Urothelium cell line (cell line): Measurements from ENCODE around the gene MMP17.
"Not testable (repeated sequence)": the region's sequence is repeated elsewhere in the genome, so short reads cannot be mapped to it uniquely, and the experiment has no call there.

Source experiments
- DNase-seq: peaks from one replicate; pipeline ENCODE4 v3.0.0; 2011; ENCODE audit warnings: low spot score, mixed read lengths
- FAIRE-seq: peaks from 2 replicates; lab custom pipeline; 2011; peaks lifted over from hg19 to GRCh38; lab: Jason Lieb, UNC

Gene MMP17

DNA sequence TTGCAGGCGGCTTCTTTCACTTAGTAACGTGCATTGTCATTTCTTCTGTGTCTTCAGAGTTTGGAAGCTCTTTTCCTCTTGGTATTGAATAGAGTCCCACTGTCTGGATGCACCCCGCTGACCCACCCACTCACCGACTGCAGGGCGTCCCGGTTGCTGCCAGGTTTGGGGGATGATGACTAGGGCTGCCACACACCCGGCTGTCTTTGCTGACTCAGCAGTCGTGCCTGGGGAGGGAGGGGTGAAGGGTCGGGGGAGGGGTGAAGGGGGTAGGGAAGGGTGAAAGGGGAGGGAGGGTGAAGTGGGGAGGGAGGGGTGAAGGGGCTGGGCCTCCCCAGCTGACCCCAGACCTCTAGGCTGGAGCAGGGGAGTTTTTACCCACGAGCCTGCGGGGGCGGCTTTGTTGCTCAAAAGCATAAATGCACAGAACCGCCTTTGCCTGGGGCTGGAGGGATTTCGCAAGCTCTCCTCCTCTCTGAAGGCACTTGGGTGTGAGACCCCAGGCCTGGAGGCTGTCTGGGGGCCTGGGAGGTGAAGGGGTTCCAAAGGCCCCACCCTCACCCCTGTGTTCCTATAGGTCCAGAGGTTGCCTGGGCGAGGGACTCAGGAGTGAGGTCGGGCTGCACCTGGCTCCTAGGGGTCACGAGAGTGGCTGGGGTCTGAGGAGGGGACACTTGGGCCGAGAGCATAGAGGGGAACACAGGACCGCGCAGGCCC is 35.0 kb downstream of the MMP17 start:
- no peak for FAIRE-seq
- peak; percentile 61 for DNase-seq

DNA sequence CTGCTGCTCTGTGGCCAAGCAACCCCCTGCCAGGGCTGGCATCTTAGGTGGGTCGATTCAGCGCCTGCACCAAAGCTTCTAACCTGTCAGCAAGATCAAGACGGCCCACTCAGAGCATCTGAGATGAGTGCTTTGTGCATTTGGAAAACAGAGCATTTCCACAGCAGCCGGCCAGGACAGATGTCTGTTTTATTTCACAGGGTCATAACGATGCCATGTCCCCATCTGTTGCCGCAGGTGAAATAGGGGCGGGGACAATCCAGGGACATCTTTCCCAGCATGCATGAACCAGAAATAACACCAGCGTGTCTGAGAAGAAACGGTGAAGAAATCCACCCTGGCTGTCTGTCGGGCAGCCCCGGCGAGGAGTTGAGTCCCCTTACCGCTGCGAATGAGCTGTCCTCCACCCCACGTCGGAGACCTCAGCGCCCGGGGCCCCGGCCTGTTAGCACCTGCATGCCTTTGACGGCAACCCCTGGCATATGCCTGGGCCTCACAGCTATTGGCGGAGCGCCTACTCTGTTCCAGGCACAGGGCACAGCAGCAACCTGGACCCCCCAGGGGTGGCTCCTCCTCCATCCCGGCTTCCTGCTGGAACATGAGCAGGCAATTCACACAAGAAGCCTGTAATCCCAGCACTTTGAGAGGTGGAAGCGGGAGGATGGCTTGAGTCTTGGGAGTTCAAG is 35.7 kb downstream of the MMP17 start:
- no peak for DNase-seq
- FAIRE-seq = no peak

DNA sequence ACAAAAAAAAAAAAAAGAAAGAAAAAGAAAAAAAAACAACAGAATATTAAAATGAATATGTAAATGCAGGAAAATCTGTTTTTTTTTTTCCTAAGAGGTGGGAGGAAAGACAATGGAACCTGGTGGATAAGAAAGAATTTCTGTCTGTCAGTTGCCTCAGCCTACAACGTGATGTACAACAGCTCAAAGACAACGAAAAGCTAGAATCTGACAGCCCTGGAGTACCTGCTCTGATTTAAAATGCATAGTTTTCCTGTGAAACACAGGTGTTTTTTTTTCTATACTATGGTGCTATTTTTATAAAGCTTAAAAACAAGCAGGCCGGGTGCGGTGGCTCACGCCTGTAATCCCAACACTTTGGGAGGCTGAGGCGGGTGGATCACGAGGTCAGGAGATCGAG is 36.3 kb downstream of the MMP17 start:
- FAIRE-seq = no peak
- DNase-seq = no peak

DNA sequence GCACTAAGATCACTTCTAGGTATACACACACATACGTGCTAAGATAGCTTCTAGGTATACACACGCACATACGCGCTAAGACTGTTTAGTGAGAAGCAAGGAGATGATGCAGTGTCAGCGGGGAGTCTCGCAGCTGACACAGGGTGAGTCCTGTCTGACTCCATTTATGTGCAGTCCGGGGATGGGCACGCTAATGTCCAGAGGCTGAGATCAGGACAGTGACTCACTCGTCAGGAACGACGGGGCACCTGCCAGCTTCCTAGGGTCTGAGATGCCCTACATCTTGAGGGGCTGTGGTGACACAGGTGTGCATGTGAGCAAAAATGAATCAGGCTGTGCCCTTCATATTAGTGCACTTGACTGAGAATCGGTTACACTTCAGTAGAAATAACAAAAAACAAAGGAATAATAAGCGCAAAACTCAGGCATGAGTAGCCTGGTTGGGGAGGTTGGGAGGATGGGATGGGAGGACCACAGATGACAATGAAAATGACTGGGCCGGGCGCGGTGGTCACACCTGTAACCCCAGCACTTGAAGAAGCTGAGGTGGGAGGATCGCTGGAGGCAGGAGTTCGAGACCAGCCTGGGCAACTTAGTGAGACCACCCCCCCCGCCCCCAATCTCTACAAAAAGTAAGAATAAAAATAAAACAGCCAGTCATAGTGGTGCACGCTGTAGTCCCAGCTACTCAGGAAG is 37.1 kb downstream of the MMP17 start:
- peak; percentile 44 for FAIRE-seq

DNA sequence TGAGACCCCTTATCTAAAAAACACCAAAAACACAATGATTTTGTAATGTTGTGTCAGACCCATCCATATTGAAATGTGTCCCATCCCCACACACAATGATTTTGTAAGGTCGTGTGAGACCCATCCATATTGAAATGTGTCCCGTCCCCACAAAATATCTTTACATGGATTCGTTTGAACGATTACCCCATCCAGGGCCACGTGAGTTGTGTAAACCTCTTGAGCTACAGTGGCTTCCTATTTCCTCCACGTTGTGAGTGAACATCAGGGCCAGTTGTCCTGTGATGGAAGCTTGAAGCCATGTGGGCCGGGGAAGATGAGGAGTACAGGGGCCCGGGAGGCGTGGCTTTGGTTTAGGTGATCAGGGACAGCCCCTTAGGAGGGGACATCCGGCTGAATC is 39.3 kb downstream of the MMP17 start:
- DNase-seq (peak; percentile 16), FAIRE-seq (no peak)

More for the DNA sequence above, 37.1 kb downstream of the MMP17 start:
- peak; percentile 78 for DNase-seq

DNA sequence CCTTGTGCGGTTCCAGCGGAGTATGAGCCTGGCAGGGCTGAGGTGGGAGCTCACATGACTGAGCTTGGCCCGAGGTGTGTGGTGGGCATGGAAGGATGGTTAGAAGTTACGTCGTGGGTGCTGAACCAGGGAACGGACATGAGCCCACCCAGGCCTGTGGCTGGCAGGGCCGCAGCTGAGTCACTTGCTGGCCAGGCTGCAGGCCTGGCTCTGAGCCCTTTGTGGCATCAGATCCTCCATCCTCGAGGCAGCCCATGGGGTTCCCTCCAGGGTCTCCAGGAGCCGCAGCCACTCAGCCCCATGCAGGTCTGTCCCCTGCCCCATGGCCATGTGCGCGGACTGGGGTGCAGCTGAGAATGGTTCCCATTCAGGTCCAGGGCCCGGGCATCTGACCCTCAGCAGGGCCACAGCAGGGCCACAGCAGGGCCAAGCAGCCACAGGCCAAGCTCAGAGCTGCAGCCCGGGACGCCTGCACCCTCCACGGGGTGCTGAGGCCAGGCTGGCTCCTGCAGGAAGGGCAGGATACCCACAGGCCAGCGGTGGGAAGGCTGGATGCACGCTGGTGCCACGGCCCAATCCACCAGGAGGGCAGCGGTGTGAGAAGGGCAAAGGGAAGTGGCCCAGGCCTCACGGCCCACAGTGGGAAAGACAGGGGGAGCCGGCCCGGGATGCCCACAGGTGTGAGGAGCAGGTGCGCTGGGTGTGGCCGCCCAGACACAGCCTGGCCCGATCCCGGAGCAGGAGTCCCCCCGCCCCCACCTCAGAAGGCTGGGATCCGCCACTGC is 39.9 kb downstream of the MMP17 start:
- FAIRE-seq = peak; percentile 46
- DNase-seq = peak; percentile 2

DNA sequence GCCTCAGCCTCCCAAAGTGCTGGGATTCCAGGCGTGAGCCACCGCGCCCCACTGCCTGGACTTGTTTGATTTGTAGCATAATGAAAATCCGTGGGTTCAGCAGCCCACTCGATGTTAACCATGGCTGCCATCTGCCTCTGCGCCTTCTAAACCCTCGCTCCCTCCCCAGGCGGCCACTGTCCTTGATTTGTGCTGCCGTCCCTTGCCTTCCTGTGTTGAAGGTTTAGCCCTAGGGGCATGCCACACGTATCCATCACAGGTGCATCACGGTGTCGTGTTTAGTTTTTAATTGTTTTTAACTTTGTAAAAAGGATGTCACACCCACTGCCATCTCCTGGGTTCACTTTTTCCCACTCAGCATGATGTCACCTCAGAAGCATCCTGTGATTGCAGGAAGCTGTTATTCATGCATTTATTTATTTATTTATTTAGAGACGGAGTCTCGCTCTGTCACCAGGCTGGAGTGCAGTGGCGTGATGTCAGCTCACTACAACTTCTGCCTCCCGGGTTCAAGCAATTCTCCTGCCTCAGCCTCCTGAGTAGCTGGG is 41.8 kb downstream of the MMP17 start:
- DNase-seq (peak; percentile 67), FAIRE-seq (peak; percentile 42)

DNA sequence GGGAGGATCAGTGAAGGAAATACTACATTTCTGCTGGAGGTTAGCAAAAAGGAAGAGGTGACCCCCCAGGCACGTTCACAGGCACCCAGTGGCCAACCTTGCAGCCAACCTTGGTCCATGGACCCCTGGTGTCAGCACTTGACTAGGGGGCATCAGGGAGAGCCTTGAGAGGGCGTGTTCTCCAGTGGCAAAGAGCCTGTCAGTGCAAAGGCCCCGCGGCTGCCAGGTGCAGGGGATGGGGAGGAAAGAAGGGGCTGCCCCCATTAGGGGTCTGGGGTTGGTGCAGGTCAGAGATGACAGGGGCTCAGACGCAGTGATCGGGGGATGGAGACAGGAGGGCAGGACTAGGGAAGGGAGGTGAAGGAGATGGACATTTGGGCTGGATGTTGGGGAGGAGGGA is 43.5 kb downstream of the MMP17 start:
- FAIRE-seq = no peak
- no peak for DNase-seq

DNA sequence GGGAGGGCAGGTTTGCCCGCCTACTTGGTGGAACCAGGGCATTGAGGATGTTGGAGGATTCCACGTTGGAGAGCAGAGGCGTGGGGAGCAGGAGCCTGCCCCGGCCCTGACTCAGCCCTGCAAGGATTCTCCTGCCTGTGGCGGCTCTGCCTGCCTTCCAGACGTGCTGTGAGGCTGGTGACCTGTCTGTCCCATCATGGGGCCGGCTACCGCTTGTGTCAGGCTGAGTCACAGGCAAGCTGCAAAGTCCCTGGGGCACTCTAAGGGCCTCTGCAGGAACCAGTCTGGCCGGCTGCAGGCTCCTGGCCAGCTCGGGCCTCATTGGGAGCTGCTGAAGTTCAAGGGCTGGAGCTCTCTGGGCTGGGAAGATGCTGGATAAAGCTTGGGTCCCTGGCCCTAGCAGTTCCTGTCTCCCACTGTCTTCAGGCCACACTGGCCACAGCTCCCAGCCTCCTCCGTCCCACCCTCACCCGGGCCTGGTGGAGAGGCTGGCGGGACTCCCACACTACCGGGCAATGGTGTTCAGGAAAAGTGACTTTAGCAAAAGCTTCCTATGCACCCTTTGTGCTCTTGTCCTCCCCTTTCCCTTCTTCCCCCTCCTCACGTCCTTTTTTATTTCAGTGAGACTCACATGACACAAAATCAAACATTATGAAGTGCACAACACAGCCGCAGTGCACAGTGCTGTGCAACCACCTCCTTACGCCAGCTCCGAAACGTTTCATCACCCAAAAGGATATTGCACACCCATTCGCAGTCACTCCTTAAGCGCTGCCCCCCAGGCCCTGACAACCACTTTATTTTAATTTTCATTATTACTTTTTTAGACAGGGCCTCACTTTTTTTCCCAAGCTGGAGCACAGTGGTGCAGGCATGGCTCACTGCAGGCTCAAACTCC is 44.2 kb downstream of the MMP17 start:
- DNase-seq (peak; percentile 58), FAIRE-seq (no peak)

DNA sequence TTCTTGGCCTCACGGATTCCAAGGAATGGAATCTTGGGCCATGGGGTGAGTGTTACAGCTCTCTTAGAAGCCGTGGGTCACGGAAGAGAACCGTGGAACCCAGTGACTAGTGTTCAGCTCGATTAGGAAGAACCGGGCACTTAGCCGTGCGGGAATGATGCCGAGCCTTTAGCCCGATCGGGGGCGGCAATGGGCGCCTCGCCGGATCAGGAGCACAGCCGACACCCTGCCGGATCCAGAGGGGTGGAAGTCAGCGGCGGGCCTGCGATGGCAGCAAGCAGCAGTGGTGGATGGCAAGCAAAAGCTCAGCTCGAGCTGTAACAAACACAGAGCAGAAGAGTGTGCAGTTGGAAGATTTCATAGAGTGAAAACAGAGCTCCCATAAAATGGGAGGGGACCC is 45.1 kb downstream of the MMP17 start:
- no peak for DNase-seq
- no peak for FAIRE-seq

DNA sequence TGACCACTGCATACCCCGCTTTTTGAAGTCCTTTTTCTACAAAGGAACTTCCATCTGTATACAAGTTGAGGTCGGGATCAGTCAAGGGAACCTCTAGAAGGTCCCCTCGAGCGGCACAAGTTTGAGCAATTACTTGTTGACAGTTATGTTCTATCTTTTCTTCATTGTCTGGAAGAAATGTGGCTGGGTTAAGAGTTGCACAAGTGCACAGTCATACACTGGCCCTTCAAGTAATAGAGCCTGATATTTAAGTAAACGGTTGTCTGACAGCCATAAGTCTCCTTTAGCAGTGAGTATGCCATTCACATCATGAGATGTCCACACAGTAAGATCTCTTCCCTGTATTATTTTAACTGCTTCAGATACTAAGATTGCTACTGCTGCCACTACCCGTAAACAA is 46.8 kb downstream of the MMP17 start:
- DNase-seq, FAIRE-seq: not testable (repeated sequence)

DNA sequence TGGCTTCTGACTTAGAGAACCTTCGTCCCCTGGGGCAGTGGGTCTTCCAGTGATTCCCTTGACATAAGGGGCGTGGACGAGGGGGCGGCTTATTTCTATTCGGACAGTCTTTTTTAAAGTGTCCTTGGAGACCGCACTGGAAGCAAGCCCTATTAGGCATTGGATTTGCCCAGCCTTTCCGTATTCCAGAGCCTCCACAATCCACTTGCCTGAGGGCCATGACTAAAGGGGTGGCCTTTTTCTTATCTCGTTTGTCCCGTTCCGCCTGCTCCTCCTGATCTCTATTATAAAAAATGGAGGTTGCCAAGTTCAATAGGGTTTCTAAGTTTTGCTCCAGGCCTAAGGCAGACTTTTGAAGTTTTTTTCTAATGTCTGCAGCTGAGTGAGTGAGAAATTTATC is 49.0 kb downstream of the MMP17 start:
- not testable (repeated sequence) for FAIRE-seq, DNase-seq

DNA sequence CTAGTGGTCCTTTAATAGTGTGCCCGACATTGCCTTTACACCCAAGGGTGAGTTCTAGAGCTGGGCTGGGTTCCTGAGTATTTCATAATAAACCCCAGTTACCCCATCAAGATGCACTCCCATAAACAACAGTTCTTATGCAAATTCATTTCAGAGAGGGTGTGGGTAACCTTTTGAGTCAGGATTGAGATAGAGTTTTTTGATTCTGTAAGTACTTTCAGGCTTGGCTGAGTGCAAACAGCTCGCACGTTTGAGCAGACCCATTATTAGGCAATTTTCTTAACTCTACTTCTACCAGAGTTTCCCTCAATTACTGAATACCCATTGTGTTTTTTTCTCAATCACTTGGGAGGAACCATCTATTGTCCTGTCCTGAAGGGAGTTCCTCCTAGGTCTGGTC is 50.2 kb downstream of the MMP17 start:
- FAIRE-seq, DNase-seq: not testable (repeated sequence)

DNA sequence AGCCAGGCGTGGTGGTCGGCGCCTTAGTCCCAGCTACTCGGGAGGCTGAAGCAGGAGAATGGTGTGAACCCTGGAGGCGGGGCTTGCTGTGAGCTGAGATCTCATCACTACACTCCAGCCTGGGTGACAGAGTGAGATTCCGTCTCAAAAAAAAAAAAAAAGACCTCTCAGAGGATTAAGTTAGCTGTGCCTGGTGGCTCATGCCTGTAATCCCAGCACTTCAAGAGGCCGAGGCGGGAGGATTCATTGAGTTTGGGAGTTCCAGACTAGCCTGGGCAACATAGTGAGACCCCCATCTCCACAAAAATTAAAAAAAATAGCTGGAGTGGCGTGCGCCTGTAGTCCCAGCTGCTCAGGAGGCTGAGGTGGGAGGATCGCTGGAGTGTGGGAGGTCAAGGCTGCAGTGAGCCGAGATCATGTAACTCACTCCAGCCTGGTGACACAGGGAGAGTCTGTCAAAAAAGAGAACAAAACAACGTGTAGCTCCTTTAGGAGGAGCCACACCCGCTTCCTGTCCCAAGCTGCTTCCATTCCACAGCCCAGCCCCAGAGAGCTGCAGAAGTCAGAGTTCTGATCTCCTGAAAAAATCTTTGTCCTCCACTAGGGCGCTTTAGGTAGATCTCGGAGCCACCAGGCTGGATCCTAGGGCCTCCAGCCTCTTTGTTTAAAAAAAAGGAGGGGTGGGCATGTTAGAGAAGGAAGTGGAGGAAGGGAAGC is 54.8 kb downstream of the MMP17 start:
- DNase-seq (no peak), FAIRE-seq (no peak)

DNA sequence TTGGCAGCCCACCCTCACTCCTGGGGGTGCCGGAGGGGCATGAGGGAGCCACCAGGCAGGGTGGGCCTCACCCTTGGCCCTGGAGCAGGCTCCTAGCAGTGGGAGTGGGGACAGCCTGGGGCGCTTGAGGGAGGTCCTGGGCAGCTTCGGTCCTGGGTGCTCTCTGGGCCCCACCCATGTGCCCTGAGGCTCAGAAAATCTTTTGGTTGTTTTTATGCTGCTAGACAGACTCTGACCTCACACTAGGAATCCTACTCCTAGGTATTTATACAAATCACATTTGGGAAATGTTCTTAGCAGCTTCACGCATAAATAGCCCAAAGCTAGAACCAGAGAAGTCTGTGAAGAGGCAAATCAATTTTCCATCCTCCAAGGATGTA is 55.3 kb downstream of the MMP17 start:
- DNase-seq (no peak), FAIRE-seq (no peak)

DNA sequence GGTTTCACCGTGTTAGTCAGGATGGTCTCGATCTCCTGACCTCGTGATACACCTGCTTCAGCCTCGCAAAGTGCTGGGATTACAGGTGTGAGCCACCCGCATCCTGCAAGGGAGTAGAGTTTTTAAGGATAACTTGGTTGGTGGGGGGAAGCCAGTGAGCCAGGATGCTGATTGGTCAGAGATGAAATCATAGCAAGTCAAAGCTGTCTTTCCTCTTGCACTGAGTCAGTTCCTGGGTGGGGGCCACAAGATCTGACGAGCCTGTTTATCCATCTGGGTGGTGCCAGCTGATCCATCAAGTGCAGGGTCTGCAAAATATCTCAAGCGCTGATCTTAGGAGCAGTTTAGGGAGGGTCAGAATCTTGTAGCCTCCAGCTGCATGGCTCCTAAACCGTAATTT is 56.9 kb downstream of the MMP17 start:
- FAIRE-seq, DNase-seq: not testable (repeated sequence)

DNA sequence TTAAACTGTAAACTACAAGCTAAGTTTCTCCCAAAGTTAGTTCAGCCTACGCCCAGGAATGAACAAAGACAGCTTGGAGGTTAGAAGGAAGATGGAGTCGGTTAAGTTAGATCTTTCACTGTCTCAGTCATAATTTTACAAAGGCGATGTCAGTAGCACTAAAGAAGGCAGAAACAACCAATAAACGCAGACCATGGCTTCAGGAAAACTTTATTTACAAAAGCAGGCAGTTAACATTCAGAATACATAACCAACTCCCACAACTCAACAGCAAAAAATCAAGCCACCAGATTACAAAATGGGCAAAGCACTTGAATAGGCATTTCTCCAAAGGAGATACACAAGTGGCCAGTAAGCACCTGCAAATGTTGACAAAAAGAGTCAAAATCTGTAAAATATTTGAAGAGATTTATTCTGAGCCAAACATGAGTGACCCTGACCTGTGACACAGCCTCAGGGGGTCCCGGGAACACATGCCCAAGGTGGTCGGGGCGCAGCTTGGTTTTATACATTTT is 57.4 kb downstream of the MMP17 start:
- DNase-seq (no peak), FAIRE-seq (no peak)

DNA sequence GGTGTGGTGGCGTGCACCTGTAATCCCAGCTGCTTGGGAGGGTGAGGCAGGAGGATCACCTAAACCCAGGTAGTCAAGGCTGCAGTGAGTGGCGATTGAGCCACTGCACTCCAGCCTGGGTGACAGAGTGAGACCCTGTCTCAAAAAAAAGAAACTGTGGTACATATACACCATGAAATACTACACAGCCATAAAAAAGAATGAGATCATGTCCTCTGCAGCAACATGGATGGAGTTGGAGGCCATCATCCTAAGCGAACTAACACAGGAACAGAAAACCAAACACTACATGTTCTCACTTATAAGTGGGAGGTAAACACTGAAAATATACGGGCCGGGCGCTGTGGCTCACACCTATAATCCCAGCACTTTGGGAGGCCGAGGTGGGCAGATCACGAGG is 63.5 kb downstream of the MMP17 start:
- not testable (repeated sequence) for FAIRE-seq

More for the DNA sequence above, 63.5 kb downstream of the MMP17 start:
- not testable (repeated sequence) for DNase-seq
